H1 (cell line): ENCODE measurements around the gene OR2F1. TPM values are rescaled to one million over a fixed set of nuclear protein-coding genes. Genes with fewer than 3 reads are reported as not detected.

Source experiments
- CTCF ChIA-PET: fragments of 300-600 bp; sonication (Branson Sonifier 250); formaldehyde crosslinking; loops from one replicate; lab custom pipeline; 2021; ENCODE audit not compliant: partially characterized antibody; lab: Charles Lee
- POLR2A ChIA-PET: fragments of 300-600 bp; sonication (Branson Sonifier 250); formaldehyde crosslinking; loops from one replicate; lab custom pipeline; 2021; ENCODE audit warnings: inconsistent platforms; ENCODE audit not compliant: partially characterized antibody; lab: Charles Lee
- DNase-seq, 2 experiments: peaks; one replicate each; pipeline versions ENCODE4 v3.0.0 to v3.0.0-alpha.2; 2010 to 2022; ENCODE audit warnings: low spot score in 2 of 2, low read depth in 1 of 2, mixed read lengths in 1 of 2
- FAIRE-seq: peaks from 2 replicates; lab custom pipeline; 2011; peaks lifted over from hg19 to GRCh38; lab: Jason Lieb, UNC
- H2AFZ ChIP-seq: 2 replicates; pipeline ENCODE4 v1.8.1; 2012; ENCODE audit warnings: low read length, inconsistent platforms
- H2AK5ac ChIP-seq: 2 replicates; pipeline ENCODE4 v1.6.1; 2013; ENCODE audit warnings: low read depth, low read length
- H2BK120ac ChIP-seq: replicated peaks from 2 replicates; pipeline ENCODE3; 2013; ENCODE audit warnings: low read depth, low read length, inconsistent platforms
- H2BK12ac ChIP-seq: 2 replicates; pipeline ENCODE4 v1.6.1; 2013; ENCODE audit warnings: low read depth, low read length
- H2BK15ac ChIP-seq: 2 replicates; pipeline ENCODE4 v1.6.1; 2013; ENCODE audit warnings: low read length
- H2BK20ac ChIP-seq: 2 replicates; pipeline ENCODE4 v1.6.1; 2013; ENCODE audit warnings: low read length
- H2BK5ac ChIP-seq: 2 replicates; pipeline ENCODE4 v1.6.1; 2013; ENCODE audit warnings: low read depth, low read length
- H3K14ac ChIP-seq: 2 replicates; pipeline ENCODE4 v1.6.1; 2013; ENCODE audit warnings: inconsistent platforms; ENCODE audit not compliant: insufficient read length
- H3K18ac ChIP-seq: 2 replicates; pipeline ENCODE4 v1.6.1; 2013; ENCODE audit warnings: low read length; ENCODE audit errors: extremely low read depth
- H3K23ac ChIP-seq: 2 replicates; pipeline ENCODE4 v1.6.1; 2013; ENCODE audit warnings: inconsistent platforms; ENCODE audit not compliant: insufficient read length
- H3K23me2 ChIP-seq: 2 replicates; pipeline ENCODE4 v1.6.1; 2013; ENCODE audit warnings: low read depth, low read length
- H3K27ac ChIP-seq: 2 replicates; pipeline ENCODE4 v1.6.1; 2011; ENCODE audit warnings: low read depth, low read length, inconsistent platforms
- H3K27me3 ChIP-seq, 4 experiments: replicated peaks in 1 of 4; 1 replicate in 1 of 4; 2 replicates in 3 of 4; pipeline versions ENCODE4 v1.6.1 to v1.8.1; 2011 to 2013; ENCODE audit warnings: low read length in 3 of 4, mild to moderate bottlenecking in 3 of 4, inconsistent platforms in 2 of 4, mixed read lengths in 2 of 4, moderate library complexity in 1 of 4; ENCODE audit not compliant: control insufficient read depth in 3 of 4, insufficient read depth in 3 of 4; ENCODE audit errors: extremely low read depth in 1 of 4
- H3K36me3 ChIP-seq, 4 experiments: 2 replicates each; pipeline versions ENCODE4 v1.6.1 to v1.8.1; 2011 to 2013; ENCODE audit warnings: mild to moderate bottlenecking in 4 of 4, low read length in 3 of 4, moderate library complexity in 2 of 4, control low read depth in 1 of 4, inconsistent platforms in 1 of 4; ENCODE audit not compliant: insufficient read depth in 4 of 4, control insufficient read depth in 2 of 4
- H3K4ac ChIP-seq: replicated peaks from 2 replicates; pipeline ENCODE3; 2013; ENCODE audit warnings: low read length, low read depth, mixed read lengths, inconsistent platforms; ENCODE audit not compliant: insufficient read length
- H3K4me1 ChIP-seq, 4 experiments: replicated peaks in 1 of 4; 1 replicate in 1 of 4; 2 replicates in 3 of 4; pipeline versions ENCODE4 v1.6.1 to v1.8.1; 2011 to 2013; ENCODE audit warnings: low read length in 3 of 4, inconsistent platforms in 2 of 4, mixed read lengths in 1 of 4; ENCODE audit not compliant: insufficient read depth in 4 of 4, control insufficient read depth in 3 of 4
- H3K4me2 ChIP-seq, 2 experiments: 2 replicates each; pipeline versions ENCODE4 v1.6.1 to v1.8.1; 2011 to 2013; ENCODE audit warnings: low read depth in 2 of 2, low read length in 2 of 2, control low read depth in 1 of 2, inconsistent platforms in 1 of 2, mild to moderate bottlenecking in 1 of 2; ENCODE audit not compliant: insufficient read depth in 1 of 2
- H3K4me3 ChIP-seq, 4 experiments: fragments of 200-600, 300-600 bp in 1 of 4; sonication (generic), shearing (Covaris generic), sonication (Bioruptor Twin) in 1 of 4; 2 replicates each; pipeline versions ENCODE4 v1.5.1 to v1.8.1; 2011 to 2016; ENCODE audit warnings: low read length in 4 of 4, low read depth in 3 of 4, control low read depth in 2 of 4, inconsistent platforms in 2 of 4, mild to moderate bottlenecking in 2 of 4, mixed read lengths in 1 of 4, moderate library complexity in 1 of 4; ENCODE audit not compliant: insufficient read depth in 2 of 4; ENCODE audit errors: extremely low read depth in 1 of 4
- H3K56ac ChIP-seq: replicated peaks from 2 replicates; pipeline ENCODE3; 2013; ENCODE audit warnings: low read depth, mild to moderate bottlenecking, mixed read lengths, low read length, inconsistent platforms; ENCODE audit not compliant: insufficient read length
- H3K79me1 ChIP-seq: 2 replicates; pipeline ENCODE4 v1.6.1; 2013; ENCODE audit warnings: low read depth, low read length, control low read depth
- H3K79me2 ChIP-seq, 2 experiments: 2 replicates each; pipeline versions ENCODE4 v1.6.1 to v1.8.1; 2012 to 2013; ENCODE audit warnings: low read length in 2 of 2, mild to moderate bottlenecking in 2 of 2, inconsistent platforms in 1 of 2; ENCODE audit not compliant: insufficient read depth in 2 of 2, control insufficient read depth in 1 of 2
- H3K9ac ChIP-seq, 4 experiments: replicated peaks in 1 of 4; 1 replicate in 1 of 4; 2 replicates in 3 of 4; pipeline versions ENCODE4 v1.6.1 to v1.8.1; 2011 to 2013; ENCODE audit warnings: low read depth in 3 of 4, low read length in 3 of 4, control low read depth in 2 of 4, mild to moderate bottlenecking in 2 of 4, moderate library complexity in 2 of 4, inconsistent platforms in 1 of 4; ENCODE audit errors: extremely low read depth in 1 of 4
- H3K9me3 ChIP-seq, 2 experiments: 2 replicates each; pipeline versions ENCODE4 v1.6.1 to v1.8.1; 2012 to 2013; ENCODE audit warnings: mild to moderate bottlenecking in 2 of 2, moderate library complexity in 2 of 2, control low read depth in 1 of 2, inconsistent platforms in 1 of 2, low read depth in 1 of 2, low read length in 1 of 2, mixed read lengths in 1 of 2; ENCODE audit not compliant: insufficient read depth in 2 of 2
- H4K20me1 ChIP-seq, 2 experiments: replicated peaks in 1 of 2; 2 replicates each; pipeline versions ENCODE3 to v1.8.1; 2011 to 2013; ENCODE audit warnings: inconsistent platforms in 2 of 2, low read length in 2 of 2, mild to moderate bottlenecking in 1 of 2; ENCODE audit not compliant: insufficient read depth in 2 of 2, control insufficient read depth in 1 of 2
- H4K5ac ChIP-seq: 2 replicates; pipeline ENCODE4 v1.6.1; 2013; ENCODE audit warnings: low read length, low read depth, mixed read lengths, inconsistent platforms; ENCODE audit not compliant: insufficient read length
- H4K8ac ChIP-seq: 2 replicates; pipeline ENCODE4 v1.8.0; 2013; ENCODE audit warnings: mild to moderate bottlenecking, moderate library complexity, low read length, inconsistent platforms; ENCODE audit not compliant: insufficient read depth; ENCODE audit errors: extremely low read depth
- H4K91ac ChIP-seq: replicated peaks from 2 replicates; pipeline ENCODE3; 2013; ENCODE audit warnings: low read length, mixed read lengths, inconsistent platforms; ENCODE audit not compliant: insufficient read length
- WGBS, 2 experiments: shearing (Covaris generic) in 1 of 2; methylation state at CpG; one replicate each; pipeline versions ENCODE4 v1.1.6 to v1.1.7; 2013 to 2015; ENCODE audit warnings: low lambda C conversion rate in 2 of 2, mixed read lengths in 2 of 2, inconsistent platforms in 1 of 2, low coverage in 1 of 2, missing lambda C conversion rate in 1 of 2; ENCODE audit not compliant: insufficient replicate concordance in 2 of 2, insufficient coverage in 1 of 2, insufficient read length in 1 of 2; ENCODE audit errors: extremely low coverage in 1 of 2, missing lambda C conversion rate in 1 of 2; 5-methylcytosine and 5-hydroxymethylcytosine counted together
- polyA plus RNA-seq, 7 experiments: library from polyadenylated mRNA; depleted of rRNA in 3 of 7; stranded (reverse) in 5 of 7; unstranded in 2 of 7; fragments of >200 nt in 5 of 7; fragments of 200-250 nt in 2 of 7; gene quantifications; 1 replicate in 5 of 7; 2 replicates in 1 of 7; 4 replicates in 1 of 7; pipeline versions ENCODE4 v1.2.1 to v1.2.3, GENCODE V29; 2011 to 2013; ENCODE audit warnings: missing spikeins in 2 of 7, mixed read lengths in 2 of 7
- total RNA-seq: library from RNA; stranded (reverse); fragmentation: NEBNext Ultra II Directional; extraction: Animal tissue kit (Norgen Biotek cat#: 25700); gene quantifications from 2 replicates; pipeline ENCODE4 v1.2.1, GENCODE V29; 2021

OR2F1 gene
- total and polyA plus RNA-seq, 2 of the 8 experiments (the other 6 are each of a cell fraction or from before 2014, with no cell fraction given), result 0.19 TPM; not detected in 1

DNA sequence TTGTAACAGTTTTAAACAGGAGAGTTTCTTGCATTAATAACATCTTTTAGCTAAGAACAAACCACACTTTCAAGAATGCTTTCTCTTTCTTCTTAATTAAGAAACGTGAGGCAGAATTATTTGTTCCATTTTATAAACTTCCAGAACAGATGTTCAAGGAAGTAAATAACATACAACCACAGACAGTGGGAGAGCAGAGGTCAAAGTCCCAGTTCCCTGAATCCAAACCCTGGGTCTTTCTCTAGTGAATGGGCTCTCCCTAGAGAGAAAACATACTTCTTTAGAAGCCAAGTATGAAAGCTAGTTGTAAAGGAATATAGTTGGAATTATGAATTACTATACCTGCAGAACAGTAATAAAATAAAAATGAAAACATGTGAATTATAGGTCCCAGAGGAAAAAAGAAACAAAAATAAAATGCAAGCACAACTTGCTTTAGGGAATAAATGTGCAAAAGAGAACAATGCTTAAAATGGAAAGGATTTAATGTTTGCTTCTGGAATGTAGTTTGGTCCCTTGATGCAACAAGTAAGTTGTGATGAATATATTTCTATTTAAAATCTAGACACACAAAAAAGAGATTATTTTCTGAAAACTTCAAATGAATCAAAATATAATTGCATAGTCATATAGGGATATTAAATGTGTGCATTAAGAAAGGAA, 51.5 kb downstream of the OR2F1 start:
- no peak overlapping the region for H3K27ac ChIP-seq
- H3K23me2 ChIP-seq, result no peaks in the 10 kb centered on the region
- FAIRE-seq, result no peak
- H3K4me1 ChIP-seq, result no peaks in the 10 kb centered on the region
- WGBS, 2 experiments, result 67% methylated on average over 1 of the region's 1 CpG; no CpG with 5 or more reads in 1 of the 2 experiments
- no peaks in the 10 kb centered on the region for H3K36me3 ChIP-seq
- no peak overlapping the region for H2BK20ac ChIP-seq
- H2AK5ac ChIP-seq, result no peak overlapping the region
- no peak overlapping the region for H2BK12ac ChIP-seq
- ChIA-PET POLR2A (no interaction called here), CTCF (no interaction called here)
- no peaks in the 10 kb centered on the region for H3K27me3 ChIP-seq
- no peak for DNase-seq
- H4K20me1 ChIP-seq, result no peaks in the 10 kb centered on the region
- no peak overlapping the region for H2BK5ac ChIP-seq
- no peak overlapping the region for H2BK120ac ChIP-seq
- no peak overlapping the region for H2AFZ ChIP-seq
- H4K5ac ChIP-seq, result no peak overlapping the region
- H3K56ac ChIP-seq, result no peak overlapping the region
- H3K4ac ChIP-seq, result no peak overlapping the region
- peaks cover 11 to 17% of the 10 kb centered on the region in 2 experiments; a peak in 3 of 4 replicates for H3K9me3 ChIP-seq
- H3K14ac ChIP-seq, result no peak overlapping the region
- no peak overlapping the region for H3K23ac ChIP-seq
- no peak overlapping the region for H2BK15ac ChIP-seq
- H3K18ac ChIP-seq, result no peak overlapping the region
- no peak overlapping the region for H3K4me3 ChIP-seq
- no peaks in the 10 kb centered on the region for H3K79me2 ChIP-seq
- no peak overlapping the region for H4K91ac ChIP-seq
- H4K8ac ChIP-seq, result no peak overlapping the region
- no peaks in the 10 kb centered on the region for H3K79me1 ChIP-seq
- H3K4me2 ChIP-seq, result no peak overlapping the region
- no peak overlapping the region for H3K9ac ChIP-seq
